GM12878 (cell line): ENCODE data around the gene APC2. TPM values are rescaled to one million over a fixed set of nuclear protein-coding genes. Genes with fewer than 3 reads are reported as not detected.

ENCODE experiments used
- ATAC-seq: fragments of 200-7000 bp; cut with Tn5 transposase; 3 replicates; pipeline ENCODE4 v1.9.1; 2020; ENCODE audit warnings: mild to moderate bottlenecking, moderate library complexity
- BruUV-seq: library from RNA; stranded (reverse); fragments of 400-500 nt; replicated peaks from 2 replicates; lab custom pipeline; 2021; lab: Mats Ljungman, UMichigan
- CTCF ChIA-PET: fragments of 300-600 bp; sonication (Branson Sonifier 250); formaldehyde crosslinking; extraction: SDS; loops from one replicate; lab custom pipeline; 2021; ENCODE audit warnings: inconsistent platforms; lab: Yijun Ruan, JAX
- POLR2A ChIA-PET: fragments of 350-600 bp; formaldehyde crosslinking; extraction: SDS; loops from one replicate; lab custom pipeline; 2021; ENCODE audit warnings: inconsistent platforms; lab: Charles Lee
- RAD21 ChIA-PET: fragments of 300-600 bp; sonication (Branson Sonifier 250); formaldehyde crosslinking; loops from one replicate; lab custom pipeline; 2023; ENCODE audit warnings: antibody characterized with exemption; ENCODE audit not compliant: unreplicated experiment; lab: Charles Lee
- SMC1A ChIA-PET: fragments of 300-600 bp; sonication (Branson Sonifier 250); formaldehyde crosslinking; loops from one replicate; lab custom pipeline; 2023; ENCODE audit not compliant: unreplicated experiment, uncharacterized antibody; lab: Charles Lee
- DNase-seq: peaks from one replicate; pipeline ENCODE4 v3.0.0-alpha.2; 2011; ENCODE audit warnings: low read depth, low spot score
- FAIRE-seq: peaks from 3 replicates; lab custom pipeline; 2011; peaks lifted over from hg19 to GRCh38; lab: Jason Lieb, UNC
- H2AFZ ChIP-seq: 2 replicates; pipeline ENCODE4 v1.6.0; 2011; ENCODE audit warnings: low read depth, low read length, control low read depth; ENCODE audit not compliant: control insufficient read depth
- H3K27ac ChIP-seq: 2 replicates; pipeline ENCODE4 v1.5.1; 2011; ENCODE audit warnings: control low read depth; ENCODE audit not compliant: control insufficient read depth, insufficient read depth
- H3K27me3 ChIP-seq, 2 experiments: replicated peaks in 1 of 2; 2 replicates each; pipeline versions ENCODE4 v1.6.0 to v1.6.1; 2011; ENCODE audit warnings: low read length in 1 of 2; ENCODE audit not compliant: control insufficient read depth in 2 of 2, insufficient read depth in 2 of 2
- H3K36me3 ChIP-seq, 2 experiments: 2 replicates each; pipeline ENCODE4 v1.5.1; 2011; ENCODE audit warnings: low read length in 1 of 2; ENCODE audit not compliant: control insufficient read depth in 2 of 2, insufficient read depth in 2 of 2
- H3K4me1 ChIP-seq: 2 replicates; pipeline ENCODE4 v1.6.1; 2011; ENCODE audit warnings: mild to moderate bottlenecking, low read length, moderate library complexity, mixed read lengths; ENCODE audit not compliant: control insufficient read depth, insufficient read depth
- H3K4me2 ChIP-seq: 2 replicates; pipeline ENCODE4 v1.6.0; 2011; ENCODE audit warnings: control low read depth; ENCODE audit not compliant: control insufficient read depth, insufficient read depth
- H3K4me3 ChIP-seq: fragments of 200-600 bp; sonication (generic); 2 replicates; pipeline ENCODE4 v1.5.1; 2016
- H3K79me2 ChIP-seq: 2 replicates; pipeline ENCODE4 v1.6.0; 2011; ENCODE audit warnings: low read length; ENCODE audit not compliant: control insufficient read depth, insufficient read depth
- H3K9ac ChIP-seq: 2 replicates; pipeline ENCODE4 v1.8.0; 2011; ENCODE audit warnings: low read length, control low read depth, mixed read lengths; ENCODE audit not compliant: control insufficient read depth, insufficient read depth
- H3K9me3 ChIP-seq: replicated peaks from 3 replicates; pipeline ENCODE4 v1.5.1; 2011; ENCODE audit warnings: mild to moderate bottlenecking, low read length; ENCODE audit not compliant: control insufficient read depth, insufficient read depth
- H4K20me1 ChIP-seq: 2 replicates; pipeline ENCODE4 v1.6.0; 2011; ENCODE audit not compliant: control insufficient read depth, insufficient read depth
- ATF7 ChIP-seq: fragments of 450-650 bp; IDR thresholded peaks from 2 replicates; pipeline ENCODE4 v1.6.1; 2016; ENCODE audit warnings: low read depth, mild to moderate bottlenecking
- LARP7 ChIP-seq: fragments of 450-650 bp; IDR thresholded peaks from 2 replicates; pipeline ENCODE4 v1.6.1; 2017; ENCODE audit warnings: mild to moderate bottlenecking
- POLR2A ChIP-seq: IDR thresholded peaks from 2 replicates; pipeline ENCODE4 v1.6.1; 2011; ENCODE audit warnings: low read depth, mild to moderate bottlenecking, low read length
- RAD21 ChIP-seq: IDR thresholded peaks from 2 replicates; pipeline ENCODE4 v1.6.1; 2011; ENCODE audit warnings: mild to moderate bottlenecking, low read depth, low read length, moderate library complexity; ENCODE audit not compliant: insufficient read depth
- SMAD5 ChIP-seq: IDR thresholded peaks from 2 replicates; pipeline ENCODE4 v1.6.1; 2016; ENCODE audit warnings: antibody characterized with exemption, low read depth
- SREBF2 ChIP-seq: IDR thresholded peaks from 2 replicates; pipeline ENCODE4 v1.6.1; 2012; ENCODE audit warnings: mild to moderate bottlenecking, low read length
- TARDBP ChIP-seq: IDR thresholded peaks from 2 replicates; pipeline ENCODE4 v1.6.1; 2016; ENCODE audit warnings: borderline replicate concordance
- ZNF24 ChIP-seq: fragments of 450-650 bp; IDR thresholded peaks from 2 replicates; pipeline ENCODE4 v1.6.1; 2017; ENCODE audit warnings: antibody characterized with exemption, mild to moderate bottlenecking
- ZNF384 ChIP-seq: IDR thresholded peaks from 2 replicates; pipeline ENCODE4 v1.6.1; 2012; ENCODE audit warnings: low read depth, mild to moderate bottlenecking, low read length, improper control_type of control experiment, borderline replicate concordance
- ZZZ3 ChIP-seq: IDR thresholded peaks from 2 replicates; pipeline ENCODE4 v1.6.1; 2011; ENCODE audit warnings: low read depth; ENCODE audit not compliant: control insufficient read depth, insufficient read length
- WGBS: methylation state at CpG from one replicate; pipeline ENCODE4 v1.1.6; 2016; ENCODE audit warnings: low lambda C conversion rate; ENCODE audit not compliant: insufficient replicate concordance, insufficient coverage; ENCODE audit errors: missing lambda C conversion rate; 5-methylcytosine and 5-hydroxymethylcytosine counted together
- in situ Hi-C: fragments of 300-500 bp; cut with MboI; formaldehyde crosslinking; loops from 9 replicates; pipeline ENCODE4 v1.14.3; 2018; ENCODE audit warnings: mixed read lengths
- intact Hi-C: fragments of 100-400 bp; cut with micrococcal nuclease; formaldehyde crosslinking; loops from one replicate; pipeline ENCODE4 v1.14.2; 2022; ENCODE audit not compliant: unreplicated experiment
- polyA plus RNA-seq, 11 experiments: library from polyadenylated mRNA; depleted of rRNA in 4 of 11; unstranded in 6 of 11; stranded (reverse) in 5 of 11; fragments of >200 nt; fragmentation: Nextera tagmentation in 4 of 11; fragmentation: Illumina TruSeq in 1 of 11; extraction: Ambion mirVana in 4 of 11; extraction: Trizol in 1 of 11; gene quantifications; 1 replicate in 1 of 11; 2 replicates in 10 of 11; pipeline versions ENCODE4 v1.2.1 to v1.2.3, GENCODE V29; 2011 to 2016; ENCODE audit warnings: inconsistent platforms in 2 of 11, missing spikeins in 2 of 11, low read depth in 1 of 11
- total RNA-seq, 4 experiments: library from RNA; depleted of rRNA in 3 of 4; stranded (reverse); fragments of >200 nt in 3 of 4; fragmentation: Illumina TruSeq in 1 of 4; extraction: Trizol in 1 of 4; gene quantifications; 2 replicates each; pipeline versions ENCODE4 v1.2.1 to v1.2.3, GENCODE V29; 2013 to 2021

APC2 gene
- total and polyA plus RNA-seq, 10 of the 15 experiments (the other 5 are each of a cell fraction or from before 2014, with no cell fraction given): under 0.01 to 0.73 (median 0.04) TPM; not detected in 5

DNA sequence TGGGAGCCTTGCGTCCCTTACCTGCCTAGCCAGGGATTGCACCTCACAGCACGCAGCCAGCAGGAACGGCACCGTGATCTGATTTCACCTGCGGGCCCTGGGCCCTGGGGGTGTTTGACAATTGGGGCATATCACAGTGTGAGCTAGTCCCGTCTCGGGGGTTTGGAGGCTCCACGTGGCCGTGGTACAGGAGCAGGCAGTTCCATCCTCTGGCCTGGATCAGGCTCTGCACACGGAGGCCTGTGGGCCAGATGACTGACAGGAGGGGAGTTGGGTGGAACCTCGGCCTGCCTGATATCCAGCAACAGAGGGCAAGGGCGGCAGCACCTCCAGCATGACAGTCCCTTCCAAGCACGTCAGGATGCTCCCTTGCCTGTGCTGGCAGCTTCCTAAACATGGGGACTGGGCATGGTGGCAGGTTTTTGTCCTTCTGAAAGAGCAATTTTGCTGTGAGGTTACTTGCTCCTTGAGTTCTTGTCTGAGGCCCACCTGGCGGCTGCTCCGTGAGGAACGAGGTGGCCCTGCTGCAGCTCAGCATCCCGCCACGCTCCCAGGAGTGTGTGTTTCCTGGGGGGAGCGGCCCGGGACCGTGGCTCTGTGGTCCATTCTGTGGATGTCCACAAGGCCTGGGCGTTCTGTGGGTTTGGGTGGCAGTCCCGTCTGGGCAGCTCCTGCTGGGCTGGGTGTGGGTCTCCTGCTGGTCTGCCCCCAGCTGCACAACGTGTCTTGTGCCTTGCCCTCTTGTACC is 18.0 kb upstream of the APC2 start:
- H3K9ac ChIP-seq: no peak overlapping the region
- RAD21 ChIA-PET: no interaction called here
- POLR2A ChIA-PET: no interaction called here
- in situ Hi-C loops (no loop called here), intact Hi-C loops (no loop called here)
- H4K20me1 ChIP-seq: no peaks in the 10 kb centered on the region
- no peak overlapping the region for H3K4me3 ChIP-seq
- SMC1A ChIA-PET: no interaction called here
- no peak overlapping the region for H3K4me2 ChIP-seq
- no peak for FAIRE-seq
- H3K36me3 ChIP-seq: peaks cover 13 to 41% of the 10 kb centered on the region in 2 experiments
- no peaks in the 10 kb centered on the region for H3K79me2 ChIP-seq
- WGBS: 91% methylated on average over 24 of the region's 24 CpGs
- no peaks in the 10 kb centered on the region for H3K9me3 ChIP-seq
- no peak overlapping the region for H3K27ac ChIP-seq
- no peaks in the 10 kb centered on the region for H3K4me1 ChIP-seq
- no peak for ATAC-seq
- no peak overlapping the region for H2AFZ ChIP-seq
- CTCF ChIA-PET: no interaction called here
- BruUV-seq: no TSS peak
- TF ChIP-seq SREBF2: no peak
- TF ChIP-seq RAD21: no peak
- TF ChIP-seq ZZZ3: no peak
- TF ChIP-seq SMAD5: no peak
- TF ChIP-seq ZNF24: no peak
- no peak for TF ChIP-seq LARP7
- no peak for TF ChIP-seq ZNF384
- TF ChIP-seq POLR2A: peak; percentile 44; the same call in 1 of the 2 replicates
- no peak for TF ChIP-seq ATF7
- no peaks in the 10 kb centered on the region for H3K27me3 ChIP-seq
- DNase-seq: no peak

DNA sequence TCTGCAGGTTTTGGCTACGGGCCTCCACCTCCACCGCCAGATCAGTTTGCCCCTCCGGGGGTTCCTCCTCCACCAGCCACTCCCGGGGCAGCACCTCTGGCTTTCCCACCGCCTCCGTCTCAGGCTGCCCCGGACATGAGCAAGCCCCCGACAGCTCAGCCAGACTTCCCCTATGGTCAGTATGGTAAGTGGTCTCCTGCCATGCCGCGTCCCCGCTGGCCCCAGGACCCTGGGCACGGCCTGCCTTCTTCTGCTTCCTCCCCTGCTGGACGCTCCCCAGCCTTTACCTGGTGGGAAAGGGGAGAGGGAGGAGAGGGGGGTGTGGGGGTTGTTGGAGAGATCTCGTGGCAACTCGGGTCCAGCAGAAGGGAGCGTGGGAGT is 17.4 kb upstream of the APC2 start:
- RAD21 ChIA-PET: no interaction called here
- no peak for FAIRE-seq
- no peak for ATAC-seq
- WGBS: 97% methylated on average over 16 of the region's 16 CpGs
- no peaks in the 10 kb centered on the region for H4K20me1 ChIP-seq
- CTCF ChIA-PET: no interaction called here
- no peak overlapping the region for H3K4me2 ChIP-seq
- peaks cover 12 to 39% of the 10 kb centered on the region in 2 experiments for H3K36me3 ChIP-seq
- no peaks in the 10 kb centered on the region for H3K4me1 ChIP-seq
- no TSS peak for BruUV-seq
- no peak for DNase-seq
- SMC1A ChIA-PET: no interaction called here
- no peaks in the 10 kb centered on the region for H3K27me3 ChIP-seq
- POLR2A ChIA-PET: no interaction called here
- H3K9me3 ChIP-seq: no peaks in the 10 kb centered on the region
- intact Hi-C loops: no loop called here
- no peak overlapping the region for H2AFZ ChIP-seq
- TF ChIP-seq POLR2A: 0 out of 2 replicates have a peak, but pooled peaks have one; percentile 2
- TF ChIP-seq TARDBP: no peak
- no peaks in the 10 kb centered on the region for H3K79me2 ChIP-seq
- no peak overlapping the region for H3K9ac ChIP-seq
- no peak overlapping the region for H3K27ac ChIP-seq
- H3K4me3 ChIP-seq: no peak overlapping the region
- in situ Hi-C loops: no loop called here
